ENCODE results near the gene MYO9B. TPM values are rescaled to one million over a fixed set of nuclear protein-coding genes. Genes with fewer than 3 reads are reported as not detected.
"Not testable (repeated sequence)": the region's sequence is repeated elsewhere in the genome, so short reads cannot be mapped to it uniquely, and the experiment has no call there.

The MYO9B gene
- total and polyA plus RNA-seq, 4 donors, result 44.3 to 121 (median 97.2) TPM

- peaks cover 3 to 26% (median 19%) of the 10 kb centered on the region in 4 donors for H3K36me3 ChIP-seq (ENCODE audit: control insufficient read depth in 4 of 4, insufficient read depth in 4 of 4, low read length in 4 of 4)
- peaks cover 0 to 5% (median 0%) of the 10 kb centered on the region in 5 donors for H3K4me1 ChIP-seq (ENCODE audit: control insufficient read depth in 5 of 5, insufficient read depth in 5 of 5, low read length in 5 of 5)
- DNase-seq, result no peak
- no peak overlapping the region for H3K9ac ChIP-seq (ENCODE audit: insufficient read depth in 1 of 2, low read length in 2 of 2)
- H3K4me3 ChIP-seq, result no peak overlapping the region
- ATAC-seq (ENCODE audit: insufficient read depth, low FRiP score), result no peak
- TF ChIP-seq CTCF (IDR thresholded peaks at IDR 0.05; ENCODE audit: control extremely low read depth, extremely low read depth), result no peak
- WGBS, 2 donors, result 65 to 68% methylated on average over 3 of the region's 3 CpGs
- H3K9me3 ChIP-seq (ENCODE audit: control insufficient read depth in 4 of 4, insufficient read depth in 3 of 4, low read length in 3 of 4), result no peaks in the 10 kb centered on the region
- no peak overlapping the region for H3K27ac ChIP-seq (ENCODE audit: low read depth in 1 of 2, low read length in 1 of 2)
- no peaks in the 10 kb centered on the region for H3K27me3 ChIP-seq (ENCODE audit: control insufficient read depth in 3 of 3, insufficient read depth in 3 of 3, low read length in 2 of 3)
Measured at GRCh38 chr19:17105556-17105955, 30.0 kb downstream of the MYO9B start.

- not testable (repeated sequence) for ATAC-seq (ENCODE audit: insufficient read depth, low FRiP score); H3K27me3 ChIP-seq (ENCODE audit: control insufficient read depth in 3 of 3, insufficient read depth in 3 of 3, low read length in 2 of 3); H3K4me1 ChIP-seq (ENCODE audit: control insufficient read depth in 5 of 5, insufficient read depth in 5 of 5, low read length in 5 of 5); H3K4me3 ChIP-seq; DNase-seq; H3K9me3 ChIP-seq (ENCODE audit: control insufficient read depth in 4 of 4, insufficient read depth in 3 of 4, low read length in 3 of 4); H3K9ac ChIP-seq (ENCODE audit: insufficient read depth in 1 of 2, low read length in 2 of 2)
- Histone ChIP-seq H3K36me3 (ENCODE audit: control insufficient read depth in 4 of 4, insufficient read depth in 4 of 4, low read length in 4 of 4) (peaks cover 3 to 28% (median 19%) of the 10 kb centered on the region in 4 donors), H3K27ac (ENCODE audit: low read depth in 1 of 2, low read length in 1 of 2) (peak overlapping the region in 1 of 2 donors; percentile 74)
- WGBS, 2 donors, result 98 to 99% methylated on average over 4 of the region's 4 CpGs
Measured at GRCh38 chr19:17106964-17107363, 31.4 kb downstream of the MYO9B start.

- DNase-seq (no peak), ATAC-seq (ENCODE audit: insufficient read depth, low FRiP score) (peak; percentile 75)
- no peak overlapping the region for H3K4me3 ChIP-seq
- no peaks in the 10 kb centered on the region for H3K9me3 ChIP-seq (ENCODE audit: control insufficient read depth in 4 of 4, insufficient read depth in 3 of 4, low read length in 3 of 4)
- no peak for TF ChIP-seq CTCF (IDR thresholded peaks at IDR 0.05; ENCODE audit: control extremely low read depth, extremely low read depth)
- 39 to 41% methylated on average over 27 of the region's 27 CpGs for WGBS, 2 donors
- H3K9ac ChIP-seq (ENCODE audit: insufficient read depth in 1 of 2, low read length in 2 of 2), result no peak overlapping the region
- peaks cover 0 to 10% (median 0%) of the 10 kb centered on the region in 5 donors for H3K4me1 ChIP-seq (ENCODE audit: control insufficient read depth in 5 of 5, insufficient read depth in 5 of 5, low read length in 5 of 5)
- H3K27me3 ChIP-seq (ENCODE audit: control insufficient read depth in 3 of 3, insufficient read depth in 3 of 3, low read length in 2 of 3), result no peaks in the 10 kb centered on the region
- peak overlapping the region; percentile 74 to 77 for H3K27ac ChIP-seq (ENCODE audit: low read depth in 1 of 2, low read length in 1 of 2)
- peaks cover 3 to 26% (median 14%) of the 10 kb centered on the region in 4 donors for H3K36me3 ChIP-seq (ENCODE audit: control insufficient read depth in 4 of 4, insufficient read depth in 4 of 4, low read length in 4 of 4)
Measured at GRCh38 chr19:17107546-17108452, 32.2 kb downstream of the MYO9B start.

- H3K27me3 ChIP-seq (ENCODE audit: control insufficient read depth in 3 of 3, insufficient read depth in 3 of 3, low read length in 2 of 3), result no peaks in the 10 kb centered on the region
- H3K27ac ChIP-seq (ENCODE audit: low read depth in 1 of 2, low read length in 1 of 2), result peak overlapping the region; percentile 74 to 77
- whole genome bisulfite sequencing, 2 donors, result 87 to 93% methylated on average over 4 of the region's 4 CpGs
- H3K4me1 ChIP-seq (ENCODE audit: control insufficient read depth in 5 of 5, insufficient read depth in 5 of 5, low read length in 5 of 5), result peaks cover 0 to 10% (median 0%) of the 10 kb centered on the region in 5 donors
- ATAC-seq (ENCODE audit: insufficient read depth, low FRiP score) (no peak), DNase-seq (no peak)
- no peak for TF ChIP-seq CTCF (IDR thresholded peaks at IDR 0.05; ENCODE audit: control extremely low read depth, extremely low read depth)
- no peak overlapping the region for H3K9ac ChIP-seq (ENCODE audit: insufficient read depth in 1 of 2, low read length in 2 of 2)
- H3K4me3 ChIP-seq, result no peak overlapping the region
- H3K36me3 ChIP-seq (ENCODE audit: control insufficient read depth in 4 of 4, insufficient read depth in 4 of 4, low read length in 4 of 4), result peaks cover under 1 to 23% (median 8%) of the 10 kb centered on the region in 4 donors
- no peaks in the 10 kb centered on the region for H3K9me3 ChIP-seq (ENCODE audit: control insufficient read depth in 4 of 4, insufficient read depth in 3 of 4, low read length in 3 of 4)
Measured at GRCh38 chr19:17108453-17108784, 32.8 kb downstream of the MYO9B start.
